GM19025 (cell line): ENCODE results near the gene RND2.
"Not testable (repeated sequence)": the region's sequence is repeated elsewhere in the genome, so short reads cannot be mapped to it uniquely, and the experiment has no call there.

Experiments used
- ATAC-seq: cut with Tn5 transposase; IDR thresholded peaks from one replicate; pipeline ENCODE4 v1.9.1; 2021; ENCODE audit warnings: mild to moderate bottlenecking, low read depth, moderate library complexity; ENCODE audit not compliant: unreplicated experiment

Gene RND2

GRCh38 chr17:43025766-43026537 lies 921 bp downstream of the RND2 start:
- no peak for ATAC-seq

GRCh38 chr17:43026595-43026994 lies 1.6 kb downstream of the RND2 start:
- no peak for ATAC-seq

- ATAC-seq, result no peak
Measured at GRCh38 chr17:43027091-43028032, 2.3 kb downstream of the RND2 start.

GRCh38 chr17:43028221-43028861 lies 3.3 kb downstream of the RND2 start:
- ATAC-seq, result no peak

- ATAC-seq, result no peak
Measured at GRCh38 chr17:43030137-43030767, 5.2 kb downstream of the RND2 start.

GRCh38 chr17:43031666-43032065 lies 6.6 kb downstream of the RND2 start:
- no peak for ATAC-seq

GRCh38 chr17:43033948-43034881 lies 9.2 kb downstream of the RND2 start:
- no peak for ATAC-seq

GRCh38 chr17:43034894-43035293 lies 9.9 kb downstream of the RND2 start:
- no peak for ATAC-seq

- ATAC-seq, result no peak
Measured at GRCh38 chr17:43039646-43040045, 14.6 kb downstream of the RND2 start.

- ATAC-seq, result no peak
Measured at GRCh38 chr17:43040655-43041054, 15.6 kb downstream of the RND2 start.

GRCh38 chr17:43042025-43042628 lies 17.1 kb downstream of the RND2 start:
- ATAC-seq, result no peak

GRCh38 chr17:43043307-43043706 lies 18.3 kb downstream of the RND2 start:
- ATAC-seq, result no peak

- no peak for ATAC-seq
Measured at GRCh38 chr17:43044024-43044423, 19.0 kb downstream of the RND2 start.

GRCh38 chr17:43051969-43052368 lies 26.9 kb downstream of the RND2 start:
- ATAC-seq, result no peak

- ATAC-seq, result not testable (repeated sequence)
Measured at GRCh38 chr17:43053008-43053407, 28.0 kb downstream of the RND2 start.

GRCh38 chr17:43056051-43056450 lies 31.0 kb downstream of the RND2 start:
- ATAC-seq, result no peak

- no peak for ATAC-seq
Measured at GRCh38 chr17:43062984-43063638, 38.1 kb downstream of the RND2 start.

GRCh38 chr17:43068570-43069367 lies 43.7 kb downstream of the RND2 start:
- ATAC-seq, result no peak
